Muscle layer of colon (tissue), 2 donors: ENCODE measurements around the gene ARHGAP8.

Experiments
- H3K27ac ChIP-seq: one replicate; pipeline ENCODE4 v1.7.0; 2013; ENCODE audit warnings: low read depth, mild to moderate bottlenecking, low read length, moderate library complexity
- H3K27me3 ChIP-seq, 2 donors: one replicate each; pipeline ENCODE4 v1.7.0; 2013; ENCODE audit warnings: low read length in 2 of 2, mild to moderate bottlenecking in 2 of 2; ENCODE audit not compliant: insufficient read depth in 2 of 2, control insufficient read depth in 1 of 2
- H3K36me3 ChIP-seq: one replicate; pipeline ENCODE4 v1.7.0; 2013; ENCODE audit warnings: mild to moderate bottlenecking, low read length; ENCODE audit not compliant: insufficient read depth
- H3K4me1 ChIP-seq: one replicate; pipeline ENCODE4 v1.7.0; 2013; ENCODE audit warnings: mild to moderate bottlenecking, low read length; ENCODE audit not compliant: insufficient read depth
- H3K4me3 ChIP-seq, 2 donors: one replicate each; pipeline ENCODE4 v1.7.0; 2013; ENCODE audit warnings: low read length in 2 of 2, low read depth in 1 of 2, mild to moderate bottlenecking in 1 of 2, moderate library complexity in 1 of 2
- H3K9ac ChIP-seq: one replicate; pipeline ENCODE4 v1.7.0; 2013; ENCODE audit warnings: low read length
- H3K9me3 ChIP-seq: one replicate; pipeline ENCODE4 v1.7.0; 2013; ENCODE audit warnings: mild to moderate bottlenecking, low read length
- donor health status: abdominal sarcoma.
- donor health status: Adenocarcinoma of cecum.

The ARHGAP8 gene

GRCh38 chr22:44752285-44753188 lies at the start of gene ARHGAP8:
ARHGAP8 (plus strand) TSS chr22:44752575; CDS start chr22:44786528, 33,953 bp downstream.
- H3K9ac ChIP-seq = no peak within 1 kb of the TSS
- H3K4me3 ChIP-seq = no peak within 1 kb of the TSS

GRCh38 chr22:44703255-44703870 lies 49.0 kb upstream of the ARHGAP8 start:
- no peak overlapping the region for H3K27ac ChIP-seq
- no peak overlapping the region for H3K9ac ChIP-seq
- H3K4me3 ChIP-seq = no peak overlapping the region
- H3K27me3 ChIP-seq = peaks cover 0 to 42% of the 10 kb centered on the region in 2 donors
- no peaks in the 10 kb centered on the region for H3K9me3 ChIP-seq
- peaks cover 4% of the 10 kb centered on the region for H3K4me1 ChIP-seq
- no peaks in the 10 kb centered on the region for H3K36me3 ChIP-seq

More at GRCh38 chr22:44752285-44753188, at the start of gene ARHGAP8:
- Histone ChIP-seq H3K27me3 (peaks cover 15 to 17% of the 10 kb centered on the region in 2 donors), H3K4me1 (no peaks in the 10 kb centered on the region), H3K27ac (no peak within 1 kb of the TSS), H3K36me3 (no peaks in the 10 kb centered on the region), H3K9me3 (peaks cover 5% of the 10 kb centered on the region)

- Histone ChIP-seq H3K9ac (no peak overlapping the region), H3K27me3 (peaks cover 0 to 33% of the 10 kb centered on the region in 2 donors), H3K36me3 (no peaks in the 10 kb centered on the region), H3K9me3 (no peaks in the 10 kb centered on the region), H3K4me1 (peaks cover 4% of the 10 kb centered on the region), H3K27ac (no peak overlapping the region), H3K4me3 (no peak overlapping the region)
Observed at GRCh38 chr22:44704159-44705021, 48.0 kb upstream of the ARHGAP8 start.

- H3K4me3 ChIP-seq = no peak overlapping the region
- H3K27ac ChIP-seq = no peak overlapping the region
- no peaks in the 10 kb centered on the region for H3K9me3 ChIP-seq
- H3K27me3 ChIP-seq = peaks cover 0 to 33% of the 10 kb centered on the region in 2 donors
- H3K36me3 ChIP-seq = no peaks in the 10 kb centered on the region
- no peak overlapping the region for H3K9ac ChIP-seq
- H3K4me1 ChIP-seq = peaks cover 4% of the 10 kb centered on the region
Observed at GRCh38 chr22:44705022-44705297, 47.4 kb upstream of the ARHGAP8 start.

GRCh38 chr22:44706488-44706887 lies 45.9 kb upstream of the ARHGAP8 start:
- no peak overlapping the region for H3K9ac ChIP-seq
- H3K27me3 ChIP-seq = peaks cover 0 to 30% of the 10 kb centered on the region in 2 donors

GRCh38 chr22:44707178-44707577 lies 45.2 kb upstream of the ARHGAP8 start:
- H3K27ac ChIP-seq = no peak overlapping the region
- H3K4me3 ChIP-seq = no peak overlapping the region
- peaks cover 0 to 28% of the 10 kb centered on the region in 2 donors for H3K27me3 ChIP-seq
- no peaks in the 10 kb centered on the region for H3K9me3 ChIP-seq
- no peak overlapping the region for H3K9ac ChIP-seq
- H3K36me3 ChIP-seq = no peaks in the 10 kb centered on the region
- H3K4me1 ChIP-seq = peaks cover 4% of the 10 kb centered on the region

More at GRCh38 chr22:44706488-44706887, 45.9 kb upstream of the ARHGAP8 start:
- H3K27ac ChIP-seq = no peak overlapping the region
- peaks cover 4% of the 10 kb centered on the region for H3K4me1 ChIP-seq
- H3K36me3 ChIP-seq = no peaks in the 10 kb centered on the region
- H3K4me3 ChIP-seq = no peak overlapping the region
- H3K9me3 ChIP-seq = no peaks in the 10 kb centered on the region

GRCh38 chr22:44707752-44708151 lies 44.6 kb upstream of the ARHGAP8 start:
- no peak overlapping the region for H3K9ac ChIP-seq
- H3K4me1 ChIP-seq = peaks cover 4% of the 10 kb centered on the region
- H3K4me3 ChIP-seq = no peak overlapping the region
- no peaks in the 10 kb centered on the region for H3K9me3 ChIP-seq
- H3K27ac ChIP-seq = no peak overlapping the region
- H3K36me3 ChIP-seq = no peaks in the 10 kb centered on the region
- H3K27me3 ChIP-seq = peaks cover 0 to 23% of the 10 kb centered on the region in 2 donors

- H3K36me3 ChIP-seq = no peaks in the 10 kb centered on the region
- no peaks in the 10 kb centered on the region for H3K9me3 ChIP-seq
- H3K4me1 ChIP-seq = no peaks in the 10 kb centered on the region
- H3K27me3 ChIP-seq = peaks cover 0 to 6% of the 10 kb centered on the region in 2 donors
- no peak overlapping the region for H3K9ac ChIP-seq
- H3K27ac ChIP-seq = no peak overlapping the region
- no peak overlapping the region for H3K4me3 ChIP-seq
Observed at GRCh38 chr22:44709881-44710392, 42.4 kb upstream of the ARHGAP8 start.

- Histone ChIP-seq H3K36me3 (no peaks in the 10 kb centered on the region), H3K27me3 (peaks cover 0 to 6% of the 10 kb centered on the region in 2 donors), H3K4me3 (no peak overlapping the region), H3K9me3 (no peaks in the 10 kb centered on the region), H3K4me1 (no peaks in the 10 kb centered on the region), H3K9ac (no peak overlapping the region), H3K27ac (no peak overlapping the region)
Observed at GRCh38 chr22:44710474-44711240, 41.7 kb upstream of the ARHGAP8 start.

GRCh38 chr22:44711241-44711560 lies 41.2 kb upstream of the ARHGAP8 start:
- Histone ChIP-seq H3K9ac (no peak overlapping the region), H3K36me3 (no peaks in the 10 kb centered on the region), H3K27ac (no peak overlapping the region), H3K4me1 (no peaks in the 10 kb centered on the region), H3K4me3 (no peak overlapping the region), H3K27me3 (peaks cover 0 to 6% of the 10 kb centered on the region in 2 donors), H3K9me3 (no peaks in the 10 kb centered on the region)
